ENCODE results near the gene L3MBTL2. TPM values are rescaled to one million over a fixed set of nuclear protein-coding genes. Genes with fewer than 3 reads are reported as not detected.

L3MBTL2 gene
- total RNA-seq, 1 experiment from 2014 or later = 33.6 TPM

- no peak overlapping the region for H3T11ph ChIP-seq (ENCODE audit: low read length)
Measured at GRCh38 chr22:41216984-41217383, 11.9 kb downstream of the L3MBTL2 start.

More at GRCh38 chr22:41216984-41217383, 11.9 kb downstream of the L3MBTL2 start:
- Histone ChIP-seq H3K27ac (ENCODE audit: insufficient read length, low read depth, low read length) (no peak overlapping the region), H3K14ac (ENCODE audit: insufficient read depth, low read length) (no peak overlapping the region), H2BK20ac (ENCODE audit: low read depth, low read length, poor library complexity, severe bottlenecking) (no peak overlapping the region), H4K8ac (replicated peaks; ENCODE audit: insufficient read length, low read depth, low read length) (no peak overlapping the region), H3K56ac (ENCODE audit: insufficient read length, low read depth, low read length) (no peak overlapping the region), H2AK5ac (ENCODE audit: insufficient read length, low read length) (no peak overlapping the region), H4K5ac (ENCODE audit: insufficient read length, low read depth, low read length) (no peak overlapping the region), H3K27me3 (ENCODE audit: insufficient read depth, low read length) (no peaks in the 10 kb centered on the region), H3K23ac (ENCODE audit: insufficient read length, low read depth, low read length) (no peak overlapping the region), H3K79me1 (ENCODE audit: insufficient read depth, low read depth, low read length, poor library complexity, severe bottlenecking) (no peaks in the 10 kb centered on the region), H3K9me3 (ENCODE audit: control insufficient read depth, low read depth, low read length) (no peaks in the 10 kb centered on the region), H4K91ac (ENCODE audit: insufficient read length, low read depth, low read length) (no peak overlapping the region), H3K9ac (ENCODE audit: extremely low read depth, insufficient read length, low read length) (no peak overlapping the region), H2BK12ac (ENCODE audit: insufficient read length, low read depth, low read length) (no peak overlapping the region), H2BK120ac (ENCODE audit: low read depth, low read length, poor library complexity, severe bottlenecking) (no peak overlapping the region), H3K4me1 (ENCODE audit: insufficient read depth, low read length) (0 out of 2 replicates have a peak, but pooled peaks cover 3% of the 10 kb centered on the region), H2AFZ (ENCODE audit: low read length) (no peak overlapping the region), H2BK5ac (ENCODE audit: insufficient read length, low read length) (no peak overlapping the region), H3K23me2 (ENCODE audit: insufficient read length, low read depth, low read length, poor library complexity, severe bottlenecking) (no peaks in the 10 kb centered on the region), H3K4ac (ENCODE audit: low read depth, low read length) (no peak overlapping the region), H3K79me2 (ENCODE audit: insufficient read depth, low read length) (no peaks in the 10 kb centered on the region), H3K18ac (ENCODE audit: insufficient read length, low read depth, low read length) (no peak overlapping the region), H2BK15ac (ENCODE audit: low read depth, low read length) (no peak overlapping the region), H4K20me1 (ENCODE audit: control insufficient read depth, insufficient read depth, insufficient read length) (no peaks in the 10 kb centered on the region), H3K4me2 (ENCODE audit: insufficient read depth, insufficient read length, low read length) (no peak overlapping the region)
- no peaks in the 10 kb centered on the region for H3K27me3 Mint-ChIP-seq (ENCODE audit: low read depth)
- H3K4me1 Mint-ChIP-seq = peaks cover 16 to 17% of the 10 kb centered on the region in 2 experiments
- peak overlapping the region in 1 of 3 experiments; percentile 71; a peak in 3 of 7 replicates for H3K27ac Mint-ChIP-seq
- TF ChIP-seq CTCF (conservative IDR thresholded peaks at IDR 0.05) = no peak
- DNase-seq = no peak
- no peak overlapping the region for H3K4me3 Mint-ChIP-seq
- no CpG with 5 or more reads among the region's 13 CpGs for WGBS (ENCODE audit: extremely low coverage, insufficient read length, low lambda C conversion rate)
- peaks cover 43 to 80% (median 73%) of the 10 kb centered on the region in 3 experiments for H3K36me3 Mint-ChIP-seq (ENCODE audit: insufficient read depth in 1 of 3, low read depth in 3 of 3)
- H3K9me3 Mint-ChIP-seq = peaks cover 8 to 12% of the 10 kb centered on the region in 2 experiments
